GM19025 (cell line): ENCODE results near the gene ZNF292.
"Not testable (repeated sequence)": the region's sequence is repeated elsewhere in the genome, so short reads cannot be mapped to it uniquely, and the experiment has no call there.

Source experiments
- ATAC-seq: cut with Tn5 transposase; IDR thresholded peaks from one replicate; pipeline ENCODE4 v1.9.1; 2021; ENCODE audit warnings: mild to moderate bottlenecking, low read depth, moderate library complexity; ENCODE audit not compliant: unreplicated experiment

Gene ZNF292

DNA sequence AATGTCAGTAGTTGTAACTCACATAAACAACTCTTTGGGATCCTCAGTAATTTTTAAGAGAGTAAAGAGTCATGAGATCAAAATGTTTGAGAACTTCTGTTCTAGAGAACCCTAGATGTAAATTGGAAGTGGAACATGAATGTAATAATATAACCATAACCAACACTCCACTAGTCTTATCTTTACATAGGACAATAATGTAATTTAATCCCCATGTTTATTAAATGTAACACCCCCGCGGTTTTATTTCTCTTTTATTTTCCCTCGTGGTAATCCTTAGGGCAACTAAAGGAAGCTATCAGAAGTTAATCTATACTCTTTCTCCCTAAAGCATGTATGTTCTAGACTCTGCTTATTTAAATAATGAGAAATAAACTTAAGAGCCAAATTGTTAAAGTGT lies 54.4 kb downstream of the ZNF292 start:
- ATAC-seq = no peak

DNA sequence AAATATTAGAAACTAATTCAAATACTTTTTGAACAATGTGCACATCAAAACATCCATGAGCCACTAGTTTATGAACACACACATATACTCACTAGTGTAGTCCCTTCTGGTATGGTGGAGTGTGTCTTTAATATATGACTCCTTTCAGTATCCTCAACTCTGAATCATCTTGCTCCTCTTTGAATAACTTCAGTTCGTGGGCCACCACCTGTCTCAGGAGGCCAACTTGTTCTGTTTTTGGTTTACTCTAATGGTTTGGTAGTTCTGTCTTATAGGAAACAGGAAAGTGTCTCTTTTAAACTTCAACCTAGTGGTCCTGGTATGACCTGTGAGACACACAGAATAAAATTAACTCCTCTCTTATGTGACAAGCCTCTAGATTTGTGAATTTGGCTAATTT lies 55.6 kb downstream of the ZNF292 start:
- ATAC-seq = peak; percentile 97

DNA sequence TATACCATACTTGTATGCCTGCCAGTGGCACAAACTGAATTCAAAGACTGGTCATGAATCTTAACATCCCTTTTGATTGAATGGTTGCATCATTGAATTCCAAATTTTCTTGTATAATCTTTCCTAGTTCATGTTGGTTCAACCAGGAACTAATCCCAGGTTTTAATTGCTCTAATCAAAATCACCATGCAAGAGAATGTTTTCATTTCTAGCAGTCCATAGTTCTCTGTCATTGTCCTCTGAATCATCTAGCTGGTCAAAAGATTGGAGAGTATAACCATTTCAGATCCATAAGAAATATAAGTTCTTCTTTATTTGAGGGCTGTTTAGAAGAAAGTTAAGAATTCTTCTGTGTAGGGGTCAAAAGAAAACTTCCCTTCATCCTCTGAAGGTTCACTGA lies 57.2 kb downstream of the ZNF292 start:
- ATAC-seq = no peak

DNA sequence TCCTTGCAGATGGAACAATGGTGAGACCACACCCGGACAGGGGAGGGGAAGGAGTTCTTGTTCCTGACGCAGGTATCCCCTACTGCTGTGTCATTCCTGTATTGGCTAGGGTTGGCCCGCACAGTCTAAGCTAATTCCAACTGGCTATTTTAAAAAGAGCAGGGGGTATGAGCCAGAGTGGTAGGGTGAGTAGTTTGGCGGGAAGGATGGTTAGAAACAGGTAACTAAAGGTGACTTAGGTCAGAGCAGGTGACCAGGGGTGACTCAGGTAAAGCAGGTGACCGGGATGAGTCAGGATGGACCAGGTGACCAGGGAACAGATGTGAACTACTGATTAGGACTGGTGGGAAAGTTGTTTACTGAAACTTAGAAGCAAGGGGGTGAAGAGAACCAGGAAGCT lies 58.0 kb downstream of the ZNF292 start:
- ATAC-seq = no peak

DNA sequence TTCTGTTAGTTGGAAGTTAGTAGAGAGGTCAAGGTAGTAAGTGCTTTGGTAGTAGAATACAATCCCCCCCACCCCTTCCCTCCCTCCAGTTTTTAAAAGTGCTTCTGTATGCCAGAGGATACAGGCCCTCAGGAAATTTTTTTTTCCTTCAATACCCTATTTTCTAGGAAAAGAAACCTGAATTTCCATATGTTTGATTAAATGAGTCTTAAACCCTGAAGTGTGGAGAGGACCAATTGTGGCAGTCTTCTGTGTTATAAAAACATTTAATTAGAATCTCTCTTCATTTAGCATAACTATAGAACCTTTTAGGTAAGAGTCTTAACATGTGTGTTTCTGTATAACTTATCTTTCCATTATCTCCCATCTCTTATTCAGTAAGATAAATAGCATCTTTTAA lies 59.5 kb downstream of the ZNF292 start:
- ATAC-seq = no peak

DNA sequence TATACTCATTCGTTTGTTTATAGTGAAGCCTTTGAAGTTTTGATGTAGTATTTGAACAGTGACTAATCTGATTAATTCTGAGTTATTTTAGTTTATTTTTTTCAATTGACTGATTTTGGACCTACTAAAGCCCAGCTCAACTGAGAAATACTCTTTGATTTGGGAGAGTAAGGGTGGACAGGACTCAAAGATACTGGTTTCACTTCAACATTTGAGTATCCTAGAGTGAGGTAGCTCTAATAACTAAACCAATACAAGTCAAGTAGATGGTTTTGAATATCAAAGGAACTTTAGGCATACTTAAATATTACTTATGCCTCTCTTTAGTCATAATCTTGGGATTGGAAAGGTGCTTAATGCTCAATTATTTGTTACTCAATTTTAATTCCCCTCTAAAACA lies 65.6 kb downstream of the ZNF292 start:
- no peak for ATAC-seq

DNA sequence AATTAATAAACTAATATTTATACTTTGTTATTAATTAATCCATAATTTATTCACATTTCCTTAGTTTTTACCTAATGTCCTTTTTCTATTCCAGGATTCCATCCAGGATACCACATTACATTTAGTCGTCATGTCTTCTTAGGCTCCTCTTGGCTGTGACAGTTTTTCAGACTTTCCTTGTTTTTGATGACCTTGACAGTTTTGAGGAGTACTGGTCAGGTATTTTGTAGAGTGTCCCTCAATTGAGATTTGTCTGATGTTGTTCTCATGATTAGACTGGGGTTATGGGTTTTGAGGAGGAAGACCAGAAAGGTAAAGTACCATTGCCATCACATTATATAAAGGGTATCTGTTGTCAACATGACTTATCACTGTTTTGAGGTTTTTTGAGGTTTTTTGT lies 67.3 kb downstream of the ZNF292 start:
- ATAC-seq = no peak

DNA sequence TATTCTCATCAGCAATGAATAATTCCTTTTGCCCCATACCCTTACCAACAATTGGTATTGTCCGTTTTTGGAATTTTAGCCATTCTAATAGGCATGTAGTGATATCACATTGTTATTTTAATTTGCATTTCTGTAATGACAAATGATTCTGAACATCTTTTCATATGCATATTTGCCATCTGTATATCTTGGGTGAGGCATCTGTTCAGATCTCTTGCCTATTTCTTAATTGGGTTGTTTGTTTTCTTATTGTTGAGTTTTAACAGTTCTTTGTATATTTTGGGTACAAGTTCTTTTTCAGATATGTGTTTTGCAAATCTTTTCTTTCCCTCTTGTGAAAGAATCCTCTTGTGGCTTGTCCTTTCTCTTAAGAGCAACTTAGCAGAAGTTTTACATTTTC lies 69.6 kb downstream of the ZNF292 start:
- no peak for ATAC-seq

DNA sequence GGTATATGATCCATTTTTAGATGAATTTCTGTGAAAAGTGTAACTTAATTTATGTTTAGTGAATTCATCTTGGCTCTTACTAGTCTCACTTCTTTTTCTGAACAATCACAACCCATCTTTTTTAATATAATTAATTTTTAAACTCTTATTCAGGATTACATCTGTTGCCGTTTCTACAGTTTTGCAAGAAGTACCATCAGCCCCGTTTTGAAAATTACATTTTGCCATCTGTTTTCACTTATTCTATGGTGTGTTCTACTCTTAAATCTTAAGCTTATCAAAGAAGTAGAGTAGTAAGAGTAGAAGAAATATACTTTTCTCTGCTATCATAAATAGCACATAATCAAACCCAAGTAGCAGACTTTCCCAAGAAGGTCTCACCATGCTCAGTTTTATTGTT lies 70.1 kb downstream of the ZNF292 start:
- no peak for ATAC-seq

DNA sequence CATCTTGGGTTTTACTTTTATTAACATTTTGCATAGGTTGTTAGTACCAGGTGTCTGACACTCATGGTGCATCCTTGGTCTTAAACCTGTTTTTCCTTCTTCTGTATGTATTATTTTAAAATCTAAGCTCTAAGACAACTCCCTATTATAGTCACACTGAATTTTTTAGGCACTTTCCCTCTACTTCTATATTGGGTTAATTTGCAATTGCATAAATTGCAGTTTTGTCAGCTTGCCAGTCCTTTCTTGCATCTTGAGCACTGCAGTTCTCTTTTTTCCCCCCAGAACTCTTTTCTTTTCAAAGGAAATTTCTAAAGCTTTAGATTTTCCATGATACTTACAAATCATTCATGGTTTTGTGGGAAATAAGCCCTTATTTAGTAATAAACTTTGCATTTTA lies 70.6 kb downstream of the ZNF292 start:
- ATAC-seq = no peak

DNA sequence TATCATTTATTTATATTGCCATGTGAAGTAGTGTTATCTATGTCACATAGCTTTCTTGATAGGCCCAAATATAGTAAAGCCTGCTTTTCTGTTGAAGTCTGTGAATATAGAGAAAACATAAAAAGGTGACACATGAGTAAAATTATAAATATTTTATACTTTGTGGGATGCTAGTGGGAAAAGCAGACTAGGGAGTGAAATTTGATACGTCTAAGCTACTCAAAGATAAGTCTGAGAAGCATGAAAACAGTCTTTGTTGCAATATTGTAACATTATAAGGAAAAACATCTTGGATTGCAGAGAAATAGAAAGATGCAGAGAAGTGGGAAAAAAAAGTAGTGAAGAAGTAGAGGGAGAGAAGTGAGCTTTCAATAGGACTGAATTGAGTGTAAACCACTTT lies 75.4 kb downstream of the ZNF292 start:
- ATAC-seq = no peak

DNA sequence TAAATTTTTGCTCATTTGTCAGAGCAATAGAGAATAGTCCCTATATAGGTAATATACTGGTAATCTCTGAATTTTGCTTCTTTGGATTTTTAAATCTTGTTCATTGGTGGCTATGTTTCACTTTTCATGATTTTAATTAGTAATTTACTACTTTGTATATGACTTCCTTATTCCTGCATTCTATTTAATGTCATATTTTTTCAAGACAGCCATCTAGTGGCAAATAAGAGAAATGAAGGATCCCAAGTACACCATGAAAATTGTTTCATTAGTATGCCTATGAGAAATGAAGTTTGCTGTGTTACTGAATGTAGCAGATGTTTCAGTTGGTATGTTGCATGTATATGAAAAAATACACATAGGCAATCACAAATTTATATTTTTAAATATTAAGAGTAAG lies 82.4 kb downstream of the ZNF292 start:
- no peak for ATAC-seq

DNA sequence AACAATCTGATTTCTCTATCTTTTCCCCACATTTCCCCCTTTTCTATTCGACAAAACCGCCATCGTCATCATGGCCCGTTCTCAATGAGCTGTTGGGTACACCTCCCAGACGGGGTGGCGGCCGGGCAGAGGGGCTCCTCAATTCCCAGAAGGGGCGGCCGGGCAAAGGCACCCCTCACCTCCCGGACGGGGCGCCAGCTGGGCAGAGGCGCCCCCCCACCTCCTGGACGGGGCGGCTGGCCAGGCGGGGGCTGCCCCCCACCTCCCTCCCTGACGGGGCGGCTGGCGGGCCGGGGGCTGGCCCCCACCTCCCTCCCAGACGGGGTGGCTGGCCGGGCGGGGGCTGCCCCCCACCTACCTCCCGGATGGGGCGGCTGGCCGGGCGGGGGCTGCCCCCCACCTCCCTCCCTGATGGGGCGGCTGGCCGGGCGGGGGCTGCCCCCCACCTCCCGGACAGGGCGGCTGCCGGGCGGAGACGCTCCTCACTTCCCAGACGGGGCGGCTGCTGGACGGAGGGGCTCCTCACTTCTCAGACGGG lies 83.8 kb downstream of the ZNF292 start:
- ATAC-seq = not testable (repeated sequence)

DNA sequence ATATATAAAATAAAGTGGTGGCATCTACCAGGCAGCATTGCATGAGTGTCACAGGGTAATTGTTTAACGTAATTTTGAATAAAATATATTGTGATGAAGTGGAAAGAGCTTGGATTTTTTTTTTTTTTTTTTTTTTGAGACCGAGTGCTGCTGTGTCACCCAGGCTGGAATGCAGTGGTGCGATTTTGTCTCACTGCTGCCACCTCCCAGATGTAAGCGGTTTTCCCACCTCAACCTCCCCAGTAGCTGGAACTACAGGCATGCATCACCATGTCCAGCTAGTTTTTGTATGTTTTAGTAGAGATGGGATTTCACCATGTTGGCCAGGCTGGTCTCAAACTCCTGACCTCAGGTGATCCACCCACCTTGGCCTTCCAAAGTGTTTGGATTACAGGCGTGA lies 85.9 kb downstream of the ZNF292 start:
- ATAC-seq = no peak

DNA sequence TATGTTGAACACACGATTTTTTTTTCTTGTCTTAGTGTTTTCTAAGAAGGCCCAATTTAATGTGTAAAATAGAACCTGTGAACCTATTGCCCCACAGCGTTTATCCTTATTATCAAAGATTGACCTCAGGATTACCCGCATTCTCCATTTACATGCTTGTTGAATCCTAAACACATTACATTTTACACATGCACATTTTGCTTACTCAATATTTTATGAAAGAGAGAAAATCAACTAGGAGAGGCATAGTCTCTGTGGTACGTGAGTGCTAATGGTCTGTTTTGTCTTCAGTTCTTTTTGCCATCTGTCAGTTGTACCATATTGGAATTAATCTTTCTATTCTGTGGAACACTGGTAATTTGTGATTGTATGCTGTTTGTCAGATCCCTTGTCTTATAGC lies 86.9 kb downstream of the ZNF292 start:
- no peak for ATAC-seq

DNA sequence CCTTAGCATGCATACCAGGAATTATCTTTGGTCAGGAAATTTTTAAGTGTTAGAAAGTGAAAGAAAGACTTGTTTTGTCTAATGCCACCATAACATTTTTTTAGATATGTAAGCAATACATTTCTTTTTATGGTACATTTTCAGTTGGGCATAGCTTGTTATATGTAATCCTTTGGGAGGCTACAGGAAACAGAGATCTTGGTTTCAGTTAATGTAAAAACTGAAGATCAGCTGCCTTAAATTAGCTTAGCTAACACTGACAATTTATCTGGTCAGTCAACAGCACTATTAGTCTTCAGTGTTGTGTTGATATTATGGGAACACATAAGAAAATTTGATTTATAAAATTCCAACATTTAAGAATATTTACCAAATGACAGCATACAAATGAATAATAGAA lies 88.4 kb downstream of the ZNF292 start:
- no peak for ATAC-seq

DNA sequence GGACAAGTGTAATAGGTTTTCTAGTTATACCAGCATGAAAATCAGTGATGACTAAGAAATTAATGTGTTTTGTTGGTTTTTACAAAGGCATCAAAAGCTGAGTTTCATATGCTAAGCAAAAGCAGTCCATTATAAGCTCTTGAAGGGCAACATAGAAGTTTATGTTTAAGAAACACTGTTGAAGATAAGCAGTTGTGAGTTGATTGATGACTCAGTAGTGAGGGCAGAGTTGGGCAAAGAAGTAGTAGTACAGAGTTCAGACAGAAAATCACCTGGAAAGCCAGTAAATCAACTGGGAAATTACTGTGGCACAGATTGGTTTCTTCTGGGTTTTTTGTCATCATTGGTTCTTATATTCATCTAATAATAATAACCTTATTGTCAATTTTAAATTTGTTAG lies 89.0 kb downstream of the ZNF292 start:
- ATAC-seq = no peak

DNA sequence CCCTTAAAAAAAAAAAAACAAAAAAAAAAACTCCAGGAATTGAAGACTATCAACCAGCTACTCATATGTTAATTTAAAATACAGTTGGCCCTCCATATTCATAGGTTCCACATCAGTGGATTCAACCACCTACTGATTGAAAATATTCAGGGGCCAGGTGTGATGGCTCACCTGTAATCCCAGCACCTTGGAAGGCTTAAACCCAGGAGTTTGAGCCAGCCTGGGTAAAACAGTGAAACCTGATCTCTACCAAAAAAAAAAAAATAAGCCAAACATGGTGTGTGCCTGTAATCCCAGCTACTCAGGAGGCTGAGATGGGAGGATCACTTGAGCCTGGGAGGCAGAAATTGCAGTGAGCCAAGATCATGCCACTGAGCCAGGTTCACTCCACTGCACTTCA lies 94.7 kb downstream of the ZNF292 start:
- ATAC-seq = no peak

DNA sequence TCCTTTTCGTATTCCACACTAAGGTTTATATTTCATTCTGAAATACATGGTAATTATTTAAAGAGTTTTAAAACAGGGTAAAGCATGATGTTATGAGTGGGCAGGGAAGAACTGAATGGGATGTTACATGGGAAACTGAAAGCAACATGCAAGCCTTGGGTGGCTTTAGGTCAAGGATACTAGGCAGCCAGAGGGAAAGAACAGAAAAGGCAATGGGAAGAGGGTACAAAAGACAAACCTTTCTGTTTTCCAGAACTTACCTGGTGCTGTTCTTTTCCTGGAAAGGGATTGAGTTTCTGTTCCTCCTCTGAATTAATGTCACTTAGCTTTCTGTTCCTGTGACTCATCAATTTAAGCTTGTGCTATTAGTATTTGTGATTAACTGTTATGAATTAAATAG lies 95.9 kb downstream of the ZNF292 start:
- ATAC-seq = peak; percentile 53

DNA sequence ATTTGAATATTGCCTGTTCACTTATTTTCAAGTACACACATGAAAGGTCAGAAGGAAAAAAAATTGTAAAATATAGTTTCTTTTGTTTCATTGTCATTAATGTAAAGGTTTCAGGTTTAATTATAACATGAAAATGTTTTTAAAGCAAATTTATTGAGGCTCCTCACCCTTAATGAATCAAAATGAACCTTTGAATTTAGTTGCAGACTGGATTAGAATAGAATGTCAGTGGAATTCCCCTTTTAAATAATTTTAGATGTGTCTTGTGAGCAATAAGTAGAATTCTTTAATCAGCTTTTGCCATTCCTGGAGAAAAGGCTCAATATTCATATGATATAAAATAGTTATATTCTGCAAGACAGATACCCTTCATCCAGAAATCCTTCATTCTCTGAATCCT lies 96.4 kb downstream of the ZNF292 start:
- ATAC-seq = no peak

DNA sequence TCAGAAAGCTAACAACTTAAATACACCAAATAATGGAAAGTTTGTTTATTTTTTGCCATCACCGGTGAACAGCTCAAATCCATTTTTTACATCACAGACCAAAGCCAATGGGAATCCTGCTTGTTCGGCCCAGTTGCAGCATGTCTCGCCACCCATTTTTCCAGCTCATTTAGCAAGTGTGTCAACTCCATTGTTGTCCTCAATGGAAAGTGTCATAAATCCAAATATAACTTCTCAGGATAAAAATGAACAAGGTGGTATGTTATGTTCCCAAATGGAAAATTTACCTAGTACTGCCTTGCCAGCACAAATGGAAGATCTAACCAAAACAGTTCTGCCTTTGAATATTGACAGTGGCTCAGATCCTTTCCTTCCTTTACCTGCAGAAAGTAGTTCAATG lies 101.7 kb downstream of the ZNF292 start:
- ATAC-seq = no peak

DNA sequence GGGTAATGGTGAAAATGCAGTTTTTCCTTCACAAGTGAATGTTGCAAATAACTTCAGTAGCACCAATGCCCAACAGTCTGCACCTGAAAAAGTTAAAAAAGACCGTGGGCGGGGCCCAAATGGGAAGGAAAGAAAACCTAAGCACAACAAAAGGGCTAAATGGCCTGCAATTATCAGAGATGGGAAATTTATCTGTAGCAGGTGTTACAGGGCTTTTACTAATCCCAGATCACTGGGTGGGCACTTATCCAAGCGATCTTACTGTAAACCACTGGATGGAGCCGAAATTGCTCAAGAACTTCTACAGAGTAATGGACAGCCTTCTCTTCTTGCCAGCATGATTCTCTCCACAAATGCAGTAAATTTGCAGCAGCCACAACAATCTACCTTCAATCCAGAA lies 102.2 kb downstream of the ZNF292 start:
- no peak for ATAC-seq

DNA sequence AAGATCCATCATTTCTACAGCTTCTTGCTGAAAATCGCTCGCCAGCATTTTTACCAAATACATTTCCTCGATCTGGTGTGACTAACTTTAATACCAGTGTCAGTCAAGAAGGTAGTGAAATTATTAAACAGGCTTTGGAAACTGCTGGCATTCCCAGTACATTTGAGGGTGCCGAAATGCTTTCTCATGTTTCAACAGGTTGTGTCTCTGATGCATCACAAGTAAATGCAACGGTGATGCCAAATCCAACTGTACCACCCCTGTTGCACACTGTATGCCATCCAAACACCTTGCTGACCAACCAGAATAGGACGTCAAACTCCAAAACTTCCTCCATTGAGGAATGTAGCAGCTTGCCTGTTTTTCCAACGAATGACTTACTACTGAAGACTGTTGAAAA lies 102.6 kb downstream of the ZNF292 start:
- no peak for ATAC-seq
